HG02852 (cell line): ENCODE data around the gene PPM1L.

Experiments used
- ATAC-seq: cut with Tn5 transposase; IDR thresholded peaks from one replicate; pipeline ENCODE4 v1.9.1; 2021; ENCODE audit warnings: mild to moderate bottlenecking, moderate library complexity; ENCODE audit not compliant: unreplicated experiment

The PPM1L gene

DNA sequence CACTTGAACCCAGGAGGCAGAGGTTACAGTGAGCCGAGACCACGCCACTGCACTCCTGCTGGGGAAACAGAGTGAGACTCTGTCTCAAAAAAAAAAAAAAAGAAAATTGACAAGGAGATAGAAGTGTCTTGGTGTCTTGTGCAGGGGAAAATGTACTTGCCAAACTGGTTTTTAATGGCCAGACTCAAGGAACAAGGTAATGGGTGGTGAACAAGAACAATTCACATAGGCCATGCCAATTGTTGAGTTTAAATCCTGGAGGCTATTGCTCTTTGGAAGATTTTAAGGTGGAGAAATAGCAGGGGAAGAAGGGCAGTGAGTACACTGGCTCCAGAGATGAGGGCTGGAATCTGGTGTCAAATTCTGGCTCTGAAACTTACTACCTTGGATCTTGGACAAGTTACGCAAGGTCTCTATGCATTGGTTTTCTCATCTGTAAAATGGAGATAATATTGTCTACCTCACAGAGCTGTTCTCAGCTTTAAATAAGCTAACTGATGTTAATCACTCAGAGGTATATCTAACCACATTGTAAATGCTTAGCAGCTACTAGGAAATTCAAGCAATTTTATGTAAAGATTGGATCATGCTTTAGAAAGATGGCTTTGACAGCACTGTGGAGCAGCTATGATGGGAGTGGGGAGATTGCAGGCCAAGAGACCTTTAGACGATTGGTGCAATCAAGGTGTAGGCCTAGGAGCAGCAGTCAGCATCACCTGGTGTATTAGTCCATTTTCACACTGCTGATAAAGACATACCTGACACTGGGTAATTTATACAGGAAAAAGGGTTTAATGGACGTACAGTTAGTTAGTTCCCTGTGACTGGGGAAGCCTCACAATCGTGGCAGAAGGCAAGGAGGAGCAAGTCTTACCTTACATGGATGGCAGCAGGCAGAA lies 270.8 kb downstream of the PPM1L start:
- no peak for ATAC-seq

DNA sequence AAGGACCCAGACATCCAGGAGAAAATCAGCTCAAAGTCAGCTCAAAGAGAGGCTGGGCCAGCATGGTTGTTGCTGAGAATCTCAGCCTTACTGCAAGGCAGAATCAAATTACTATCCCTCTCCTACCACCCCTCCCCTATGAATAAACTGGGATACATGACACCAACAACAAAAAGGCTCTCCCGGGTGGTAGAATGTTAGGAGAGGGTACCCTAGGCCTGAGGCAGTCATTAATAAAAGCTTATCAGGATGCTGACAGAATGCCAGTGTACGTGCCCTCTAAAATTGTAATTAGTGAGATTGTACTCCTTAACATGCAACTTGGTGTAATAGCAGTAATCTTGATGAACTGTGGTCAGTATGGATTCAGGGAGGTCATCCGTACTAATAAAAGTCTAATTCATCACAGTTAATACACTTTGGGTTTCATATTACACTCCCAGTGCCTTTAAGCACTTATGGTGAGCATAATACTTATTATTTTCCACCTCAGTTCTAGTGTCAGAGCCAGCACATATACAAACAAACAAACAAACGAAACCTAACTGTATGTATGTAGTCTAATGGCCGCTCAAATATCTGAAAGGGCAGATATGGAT lies 272.6 kb downstream of the PPM1L start:
- no peak for ATAC-seq

DNA sequence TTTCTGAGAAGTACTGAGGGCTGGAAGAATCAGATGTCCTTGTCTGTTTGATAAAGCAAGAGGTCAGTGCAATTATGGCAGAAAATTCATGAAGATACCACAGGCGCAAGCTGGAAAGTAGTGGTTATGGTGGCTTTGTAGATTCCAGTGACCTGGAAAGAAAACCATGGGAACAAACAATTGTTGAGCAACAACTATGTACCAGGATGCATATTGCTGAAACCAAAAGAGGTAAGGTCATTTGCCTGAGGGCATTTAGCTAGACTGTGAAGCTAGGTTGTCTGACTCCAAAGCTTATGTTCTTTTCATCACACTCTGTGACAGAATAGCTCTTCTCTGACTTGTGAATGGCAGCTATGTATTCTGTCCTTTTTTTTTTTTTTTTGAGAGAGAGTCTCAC lies 275.1 kb downstream of the PPM1L start:
- ATAC-seq, result no peak

DNA sequence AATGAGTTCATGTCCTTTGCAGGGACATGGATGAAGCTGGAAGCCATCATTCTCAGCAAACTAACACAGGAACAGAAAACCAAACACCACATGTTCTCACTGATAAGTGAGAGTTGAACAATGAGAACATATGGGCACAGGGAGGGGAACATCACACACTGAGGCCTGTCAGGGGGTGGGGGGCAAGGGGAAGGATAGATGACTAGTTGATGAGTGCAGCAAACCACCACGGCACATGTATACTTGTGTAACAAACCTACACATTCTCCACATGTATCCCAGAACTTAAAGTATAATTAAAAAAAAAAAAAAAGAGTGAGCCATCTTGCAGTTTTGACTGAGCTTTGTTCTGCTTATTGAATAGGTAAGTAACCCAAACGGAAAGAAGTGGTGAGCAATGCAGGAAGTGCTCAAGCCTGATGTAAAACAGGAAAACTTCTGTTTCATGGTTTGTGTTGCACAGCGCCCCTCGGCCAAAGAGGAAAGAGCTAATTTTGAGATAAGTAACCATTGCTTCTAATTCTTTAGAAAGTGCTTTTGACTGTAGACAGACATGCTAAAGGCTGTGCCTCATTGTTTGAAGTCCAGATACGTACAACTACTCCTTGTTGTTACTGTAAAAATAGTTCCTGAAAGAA lies 279.0 kb downstream of the PPM1L start:
- ATAC-seq, result peak; percentile 90

DNA sequence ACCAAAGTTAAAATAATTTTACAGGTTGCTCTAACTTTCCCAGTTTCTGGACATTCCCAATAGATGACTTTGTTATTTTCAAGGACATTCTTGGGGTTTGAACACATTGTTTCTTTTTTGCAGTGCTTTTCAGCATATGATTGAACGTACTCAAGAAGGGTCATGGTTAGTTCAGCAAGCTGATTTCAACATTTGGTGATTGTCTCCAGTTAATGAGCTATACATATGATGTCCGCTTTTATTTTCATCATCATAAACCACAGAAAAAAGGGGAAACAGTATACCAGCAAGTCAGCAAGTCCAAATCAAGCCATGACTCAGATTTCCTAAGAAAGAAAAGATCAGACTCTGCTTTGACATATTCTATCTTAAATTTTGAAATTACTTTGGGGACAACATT lies 279.7 kb downstream of the PPM1L start:
- no peak for ATAC-seq

DNA sequence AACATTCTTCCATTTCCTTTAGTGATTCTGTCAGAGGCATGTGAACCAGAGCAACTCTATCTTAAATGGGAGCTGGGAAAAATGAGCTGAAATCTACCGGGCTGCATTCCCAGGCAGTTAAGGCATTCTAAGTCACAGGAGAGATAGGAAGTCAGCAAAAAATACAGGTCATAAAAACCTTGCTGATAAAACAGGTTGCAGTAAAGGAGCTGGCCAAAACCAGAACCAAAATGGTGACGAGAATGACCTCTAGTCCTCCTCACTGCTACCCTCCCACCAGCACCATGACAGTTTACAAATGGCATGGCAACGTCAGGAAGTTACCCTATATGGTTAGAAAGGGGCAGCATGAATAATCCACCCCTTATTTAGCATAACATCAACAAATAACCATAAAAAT lies 282.7 kb downstream of the PPM1L start:
- ATAC-seq, result no peak

DNA sequence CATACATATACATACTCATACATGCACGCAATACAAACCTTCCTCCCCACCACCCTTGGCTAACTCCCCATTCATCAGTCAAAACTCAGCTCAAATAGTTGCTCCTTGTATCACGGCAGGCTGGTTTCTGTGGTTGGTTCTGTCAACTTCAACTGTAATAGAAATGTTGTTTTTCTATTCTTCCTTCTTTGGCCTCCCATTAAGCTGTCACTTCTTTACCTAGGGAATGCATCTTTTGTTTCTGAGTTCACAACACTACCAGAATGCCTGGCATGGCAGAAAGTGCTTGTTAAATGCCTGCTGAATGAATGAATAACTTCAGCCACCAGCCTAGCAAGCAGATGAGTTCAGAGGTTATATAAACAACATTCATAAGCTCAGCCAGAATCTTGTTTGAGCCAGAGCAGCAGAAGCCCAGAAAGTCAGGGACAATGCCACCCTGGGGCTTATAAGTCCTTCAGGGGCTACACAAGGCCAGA lies 286.0 kb downstream of the PPM1L start:
- ATAC-seq, result peak; percentile 84

DNA sequence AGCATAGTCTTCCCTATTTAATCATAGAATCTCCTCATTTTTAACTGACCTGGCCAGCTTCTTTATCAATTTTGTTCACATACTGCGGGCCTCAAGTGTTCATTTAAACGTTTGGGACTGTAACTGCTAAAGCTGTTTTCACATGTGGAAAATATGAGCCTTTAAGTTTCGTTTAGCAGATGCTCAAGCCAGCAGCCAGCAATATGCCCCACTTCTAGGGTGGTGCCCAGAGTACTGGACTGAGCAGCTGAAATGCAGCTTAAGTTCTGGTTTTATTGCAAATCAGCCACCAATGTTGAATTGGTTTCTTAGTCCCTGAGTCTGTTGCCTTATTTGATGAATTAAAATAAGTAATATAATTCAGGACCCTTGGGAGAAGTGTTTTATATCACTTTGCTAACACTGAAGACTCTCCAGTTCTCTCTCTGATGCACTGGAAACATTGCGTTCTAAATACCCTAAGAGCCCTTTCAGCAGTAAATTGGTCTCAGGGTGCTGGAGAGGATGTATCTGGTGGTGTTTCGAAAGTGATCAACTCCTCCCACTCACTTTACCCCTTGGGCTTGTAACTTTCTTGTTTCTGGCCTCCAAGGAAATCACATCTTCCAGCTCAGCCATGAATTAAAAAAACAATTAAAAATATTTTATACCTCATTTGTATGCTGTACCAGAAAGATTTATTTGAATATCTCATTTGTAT lies 287.5 kb downstream of the PPM1L start:
- ATAC-seq, result peak; percentile 79

DNA sequence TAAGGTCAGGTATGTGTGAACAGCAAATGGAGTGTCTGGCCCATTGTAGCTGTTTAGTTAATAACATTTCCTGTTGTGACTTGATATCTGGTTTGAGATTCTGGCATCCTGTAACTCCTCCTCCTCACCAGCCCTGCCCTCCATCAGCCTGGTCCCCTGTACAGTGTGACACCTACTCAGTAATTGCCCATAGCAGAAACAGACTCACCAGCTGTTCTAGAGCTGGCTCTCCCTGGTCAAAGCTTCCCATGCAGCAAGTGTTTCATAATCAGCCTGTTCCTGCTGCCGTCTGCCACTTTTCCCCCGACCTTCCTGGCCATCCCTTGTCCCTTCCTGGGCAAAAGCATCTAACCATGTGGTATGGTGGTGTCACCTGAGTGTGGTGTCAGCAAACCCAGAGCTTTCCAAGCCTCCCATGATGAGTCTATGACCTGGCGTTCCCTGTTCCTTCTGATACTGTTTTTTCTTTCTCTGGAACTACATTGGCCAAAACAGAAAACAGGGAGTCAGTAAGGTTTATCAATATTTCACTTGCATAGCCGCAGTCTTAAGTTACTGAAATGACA lies 293.7 kb downstream of the PPM1L start:
- ATAC-seq, result no peak

DNA sequence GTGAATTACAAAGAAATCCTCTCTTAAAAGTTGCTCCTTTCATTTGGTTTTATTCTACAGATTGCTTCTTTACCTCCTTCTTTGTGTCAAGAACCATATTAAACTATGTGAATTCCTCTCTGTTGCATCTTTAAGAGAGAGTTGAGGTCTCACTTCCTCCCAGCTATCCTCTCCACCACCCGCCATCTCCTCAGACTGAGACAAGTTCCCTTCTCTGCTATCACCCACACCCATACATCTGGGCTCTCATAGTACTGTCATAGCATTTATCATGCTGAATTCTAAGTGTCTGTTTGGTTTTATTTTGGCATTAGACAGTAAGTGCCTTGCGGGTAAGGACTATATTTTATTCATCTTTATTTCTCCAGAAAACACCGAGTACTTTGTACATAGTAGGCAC lies 294.9 kb downstream of the PPM1L start:
- peak; percentile 68 for ATAC-seq

DNA sequence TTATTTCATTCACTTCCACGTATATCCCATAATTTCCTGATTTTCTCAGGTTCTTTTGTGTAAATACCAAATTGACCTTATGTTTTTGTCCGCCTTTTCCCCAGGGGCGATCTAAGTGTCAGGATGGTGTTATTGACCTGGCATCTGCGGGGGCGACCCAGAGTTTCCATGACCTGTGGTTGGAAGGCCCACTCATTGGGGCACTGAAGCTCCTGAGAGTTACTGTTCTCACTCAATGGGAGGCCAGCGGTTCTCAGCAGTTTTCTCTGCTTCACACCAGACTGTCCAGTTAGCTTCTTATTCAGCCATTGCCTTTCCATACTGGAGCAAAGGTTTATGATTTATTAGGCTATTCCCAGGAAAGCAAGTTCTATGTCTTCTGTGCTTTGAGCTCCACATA lies 295.8 kb downstream of the PPM1L start:
- ATAC-seq, result no peak

DNA sequence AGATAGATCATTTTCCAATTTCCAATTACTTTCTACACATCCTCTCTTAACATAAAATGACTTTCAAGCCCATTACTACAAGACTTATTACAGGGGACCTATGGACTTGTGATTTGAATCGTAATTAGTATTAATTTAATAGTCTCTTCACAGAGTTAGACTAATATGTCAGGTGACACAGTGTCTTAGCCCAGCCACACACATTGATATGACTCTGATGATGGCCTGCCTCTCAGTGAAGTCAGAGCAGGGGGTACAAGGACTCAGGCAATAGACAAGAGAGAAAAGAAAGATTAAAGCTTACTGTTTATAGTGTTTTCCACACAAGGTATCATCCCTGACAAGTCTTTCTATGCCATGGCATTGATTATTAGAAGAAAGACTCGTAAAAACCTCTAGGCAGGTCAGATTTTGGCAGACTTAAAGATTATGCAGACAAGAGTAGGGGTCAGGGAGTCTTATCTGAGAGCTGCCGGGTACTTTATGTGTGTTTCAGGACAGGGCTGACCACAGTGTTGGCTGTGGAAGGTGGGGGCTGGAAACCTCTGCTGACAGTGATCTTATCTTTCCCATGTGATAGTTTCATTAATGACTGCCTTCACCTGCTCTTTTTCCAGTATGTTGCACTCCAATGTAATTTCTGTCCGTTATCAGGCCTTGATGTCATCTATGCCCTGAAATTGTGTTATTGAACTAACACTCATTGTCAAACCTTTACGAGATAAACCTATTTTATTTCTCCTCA lies 299.0 kb downstream of the PPM1L start:
- no peak for ATAC-seq

DNA sequence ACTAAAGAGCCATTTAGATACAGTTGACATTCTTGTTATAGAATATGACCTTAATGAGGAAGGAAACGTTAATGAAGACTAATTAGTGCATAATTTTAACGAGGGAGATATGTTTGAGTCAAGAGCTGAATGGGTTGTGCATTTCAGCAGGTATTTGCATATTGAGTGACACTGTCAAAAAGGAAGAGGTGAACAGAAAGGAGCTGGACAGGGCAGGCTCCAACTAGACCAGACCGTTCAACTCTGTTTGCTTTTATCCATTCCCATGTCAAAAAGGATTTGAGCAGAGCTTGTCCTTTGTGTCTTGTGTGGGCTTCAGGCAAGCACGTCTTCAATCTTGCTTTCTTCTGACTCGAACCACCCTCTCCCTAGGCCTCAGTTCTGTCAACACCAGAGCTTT lies 308.4 kb downstream of the PPM1L start:
- ATAC-seq, result no peak

DNA sequence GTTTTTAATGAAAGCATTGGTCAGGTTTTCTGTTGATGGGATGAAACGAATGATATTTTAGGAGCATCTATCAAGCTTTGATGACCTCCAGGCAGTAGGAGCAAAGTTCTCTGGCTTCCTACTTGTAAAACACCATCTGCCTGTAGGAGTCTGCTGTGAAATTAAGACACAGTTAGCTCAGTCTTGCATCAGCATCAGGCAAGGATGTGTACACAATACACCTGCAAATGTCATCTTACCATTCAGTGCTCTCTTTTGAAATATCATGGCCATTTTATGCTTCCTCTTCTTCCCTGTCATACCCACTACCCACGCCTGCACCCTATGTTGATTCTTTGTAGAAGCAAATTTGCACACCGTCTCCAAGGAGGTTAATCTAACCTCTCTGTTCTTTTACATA lies 310.9 kb downstream of the PPM1L start:
- ATAC-seq, result no peak

DNA sequence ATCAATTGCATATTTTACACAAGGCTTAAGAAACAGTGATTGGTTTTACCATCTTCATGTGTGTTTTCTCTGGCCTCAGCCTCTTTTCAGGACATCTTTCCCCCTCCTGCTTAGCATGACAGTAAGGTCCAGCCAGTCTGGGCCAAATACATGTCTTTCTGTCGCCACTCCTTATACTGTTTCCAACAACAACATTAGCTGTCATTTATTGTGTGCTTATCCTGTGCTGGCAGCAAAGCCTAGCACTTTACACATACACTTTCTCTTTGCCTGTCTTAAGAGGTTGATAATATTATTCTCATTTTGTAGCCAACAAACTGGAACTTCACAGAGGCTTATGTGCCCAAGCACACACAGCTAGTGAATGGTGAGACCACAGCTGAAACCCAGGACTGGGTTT lies 311.3 kb downstream of the PPM1L start:
- no peak for ATAC-seq

DNA sequence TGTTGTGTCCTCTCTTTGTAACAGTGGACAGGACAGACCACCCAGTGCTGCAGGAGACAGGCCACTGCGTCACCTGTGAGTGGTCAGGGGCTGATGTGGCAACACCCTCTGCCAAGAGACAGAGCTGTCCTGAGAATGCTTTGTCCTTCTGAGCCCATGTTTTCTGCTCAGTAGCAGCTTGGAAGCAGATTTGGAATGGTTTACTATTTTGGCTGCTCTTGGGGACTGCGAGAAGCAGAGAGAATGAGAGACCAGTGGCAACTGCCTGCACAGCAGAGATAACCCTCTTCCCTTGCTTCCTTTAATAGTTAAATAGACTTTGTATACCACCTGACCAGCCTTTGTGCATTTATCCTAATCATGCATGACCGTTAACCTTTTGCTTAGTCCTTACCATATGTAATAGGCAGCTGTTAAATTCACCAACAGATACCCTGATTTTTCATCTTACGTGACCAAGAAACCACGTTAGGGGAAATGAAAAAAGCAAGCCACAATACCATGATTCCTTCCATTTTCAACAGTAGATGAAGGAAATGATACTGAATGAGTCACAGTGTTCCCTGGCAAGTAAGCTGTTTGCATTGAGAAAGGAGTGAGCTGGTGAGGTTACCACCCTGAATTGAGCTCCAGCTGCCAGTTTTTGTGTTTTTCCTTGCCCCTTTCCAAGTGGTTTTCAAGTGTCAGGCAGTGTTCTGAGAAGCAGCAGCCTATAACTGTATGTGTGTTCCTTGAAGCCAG lies 313.6 kb downstream of the PPM1L start:
- peak; percentile 96 for ATAC-seq

DNA sequence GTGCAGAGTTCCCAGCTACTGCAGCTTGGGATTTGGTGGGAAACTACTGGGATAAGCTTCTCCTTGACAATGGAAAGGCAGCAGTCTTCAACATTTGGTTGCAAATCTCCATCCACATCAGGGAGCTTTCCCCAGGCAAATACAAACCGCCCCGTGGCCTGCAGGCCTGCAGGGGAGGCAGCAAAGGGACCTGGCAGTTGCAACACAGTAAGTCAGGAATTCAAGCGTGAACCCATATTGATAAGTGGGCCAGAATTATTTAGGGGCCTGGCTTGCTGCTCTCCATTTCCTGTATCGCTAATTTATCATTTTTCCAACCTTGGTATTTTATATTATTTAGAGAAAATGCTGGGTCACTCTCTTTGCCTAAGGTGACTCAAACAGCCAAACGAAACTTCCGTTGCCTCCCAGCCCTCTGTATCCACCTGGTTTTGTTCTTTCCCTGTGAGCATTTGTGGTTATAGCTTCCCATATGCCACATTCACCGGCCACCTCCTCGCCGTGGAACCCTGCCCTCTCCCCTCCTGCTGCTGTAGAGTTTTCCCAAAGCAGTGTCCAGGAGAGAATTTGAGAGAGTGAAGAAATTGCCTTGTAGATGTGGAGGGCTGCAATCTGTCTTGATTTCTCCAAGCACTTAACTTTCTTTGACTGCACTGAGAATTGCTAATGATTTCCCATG lies 314.4 kb downstream of the PPM1L start:
- ATAC-seq, result no peak

DNA sequence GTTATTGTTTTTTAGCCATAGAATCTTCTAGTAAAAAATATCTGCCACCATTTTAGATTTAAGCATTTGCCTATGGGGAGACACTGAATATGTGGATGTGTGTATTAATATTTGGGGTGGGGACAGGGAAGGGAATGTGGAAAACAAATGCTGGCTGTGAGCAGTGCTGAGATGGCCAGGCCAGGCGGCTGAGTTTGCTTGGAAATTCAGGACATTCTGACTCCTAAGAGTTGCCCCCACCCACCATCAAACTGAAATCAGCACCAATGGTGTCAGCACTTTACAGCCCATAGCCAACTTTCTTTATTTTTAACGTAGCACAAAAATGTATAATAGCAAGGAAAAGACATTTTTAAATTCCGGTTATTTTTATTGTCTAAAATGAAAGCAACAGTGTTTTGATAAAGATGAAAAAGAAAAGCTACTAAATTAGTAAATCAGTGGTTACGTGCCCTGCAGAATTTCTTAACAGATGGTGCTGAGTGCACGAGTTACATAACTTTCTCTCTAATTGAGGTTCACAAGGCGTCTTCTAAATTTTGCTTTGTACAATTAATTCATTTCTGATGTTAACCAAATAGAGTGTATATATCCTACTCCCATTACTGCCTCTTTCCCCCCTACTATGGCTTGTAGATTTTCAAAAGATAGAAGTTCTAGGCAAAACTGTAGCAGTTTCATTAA lies 315.1 kb downstream of the PPM1L start:
- ATAC-seq, result no peak
